ENCODE results near the gene EFNB3. TPM values are rescaled to one million over a fixed set of nuclear protein-coding genes. Genes with fewer than 3 reads are reported as not detected.

Gene EFNB3
- total and polyA plus RNA-seq, 2 of the 8 experiments (the other 6 are each of a cell fraction or from before 2014, with no cell fraction given) = 15.0 to 27.3 TPM

GRCh38 chr17:7721612-7722011, 16.6 kb downstream of the EFNB3 start:
- no peak overlapping the region for H2BK12ac ChIP-seq (ENCODE audit: low read depth, low read length)
- CTCF ChIA-PET (ENCODE audit: partially characterized antibody) = interaction anchor here (1.0 to 1.5 kb wide), 2 partner anchors 7 to 10 kb away, joined by 3 to 4 read pairs; no protein-coding TSS in a partner anchor
- no peaks in the 10 kb centered on the region for H3K79me2 ChIP-seq (ENCODE audit: control insufficient read depth in 1 of 2, insufficient read depth in 2 of 2, low read length in 2 of 2)
- no peak overlapping the region for H3K56ac ChIP-seq (replicated peaks; ENCODE audit: insufficient read length, low read depth, low read length)
- no peaks in the 10 kb centered on the region for H3K9me3 ChIP-seq (ENCODE audit: insufficient read depth in 2 of 2, low read depth in 1 of 2, low read length in 1 of 2)
- H3K4me3 ChIP-seq (ENCODE audit: extremely low read depth in 1 of 4, insufficient read depth in 2 of 4, low read depth in 3 of 4, low read length in 4 of 4) = no peak overlapping the region
- H3K23me2 ChIP-seq (ENCODE audit: low read depth, low read length) = peaks cover 4% of the 10 kb centered on the region
- H2BK120ac ChIP-seq (replicated peaks; ENCODE audit: low read depth, low read length) = no peak overlapping the region
- DNase-seq (ENCODE audit: low read depth in 1 of 2, low spot score in 2 of 2) = no peak
- no peaks in the 10 kb centered on the region for H3K36me3 ChIP-seq (ENCODE audit: control insufficient read depth in 2 of 4, insufficient read depth in 4 of 4, low read length in 3 of 4)
- H2BK20ac ChIP-seq (ENCODE audit: low read length) = no peak overlapping the region
- no peak overlapping the region for H3K9ac ChIP-seq (replicated peaks in 1 of 4; ENCODE audit: extremely low read depth in 1 of 4, low read depth in 3 of 4, low read length in 3 of 4)
- no peak overlapping the region for H2BK15ac ChIP-seq (ENCODE audit: low read length)
- no peak overlapping the region for H3K14ac ChIP-seq (ENCODE audit: insufficient read length)
- H4K8ac ChIP-seq (ENCODE audit: extremely low read depth, insufficient read depth, low read length) = no peak overlapping the region
- H3K27ac ChIP-seq (ENCODE audit: low read depth, low read length) = no peak overlapping the region
- peaks cover 0 to 14% (median 7%) of the 10 kb centered on the region in 4 experiments; a peak in 3 of 7 replicates for H3K27me3 ChIP-seq (replicated peaks in 1 of 4; ENCODE audit: control insufficient read depth in 3 of 4, extremely low read depth in 1 of 4, insufficient read depth in 3 of 4, low read length in 3 of 4)
- no peak for FAIRE-seq
- no peak overlapping the region for H4K91ac ChIP-seq (replicated peaks; ENCODE audit: insufficient read length, low read length)
- no peak overlapping the region for H2BK5ac ChIP-seq (ENCODE audit: low read depth, low read length)
- H2AFZ ChIP-seq (ENCODE audit: low read length) = no peak overlapping the region
- H4K5ac ChIP-seq (ENCODE audit: insufficient read length, low read depth, low read length) = no peak overlapping the region
- no peak overlapping the region for H2AK5ac ChIP-seq (ENCODE audit: low read depth, low read length)
- H3K18ac ChIP-seq (ENCODE audit: extremely low read depth, low read length) = no peak overlapping the region
- POLR2A ChIA-PET (ENCODE audit: partially characterized antibody) = interaction anchor here (0.6 to 1.3 kb wide), 2 partner anchors 33 to 79 kb away, joined by 3 read pairs; partner anchors contain the start of gene WRAP53
- H3K79me1 ChIP-seq (ENCODE audit: low read depth, low read length) = no peaks in the 10 kb centered on the region; the same call in 1 of the 2 replicates
- H3K23ac ChIP-seq (ENCODE audit: insufficient read length) = no peak overlapping the region
- H3K4me2 ChIP-seq (ENCODE audit: insufficient read depth in 1 of 2, low read depth in 2 of 2, low read length in 2 of 2) = no peak overlapping the region
- 82% methylated on average over 2 of the region's 2 CpGs; no CpG with 5 or more reads in 1 of the 2 experiments for WGBS, 2 experiments (ENCODE audit: extremely low coverage in 1 of 2, insufficient coverage in 1 of 2, insufficient read length in 1 of 2, insufficient replicate concordance in 2 of 2, low coverage in 1 of 2, low lambda C conversion rate in 2 of 2, missing lambda C conversion rate in 1 of 2)
- H3K4ac ChIP-seq (replicated peaks; ENCODE audit: insufficient read length, low read depth, low read length) = no peak overlapping the region
- peaks cover under 1 to 9% (median 4%) of the 10 kb centered on the region in 4 experiments; a peak in 5 of 7 replicates for H3K4me1 ChIP-seq (replicated peaks in 1 of 4; ENCODE audit: control insufficient read depth in 3 of 4, insufficient read depth in 4 of 4, low read length in 3 of 4)
- H4K20me1 ChIP-seq (replicated peaks in 1 of 2; ENCODE audit: control insufficient read depth in 1 of 2, insufficient read depth in 2 of 2, low read length in 2 of 2) = no peaks in the 10 kb centered on the region
- TF ChIP-seq RNF2 (IDR thresholded peaks at IDR 0.05; ENCODE audit: borderline replicate concordance, low read depth, low read length, missing control alignments, poor library complexity, severe bottlenecking) (no peak), TBP (IDR thresholded peaks at IDR 0.05; ENCODE audit: low read depth, low read length) (no peak), POLR2A (IDR thresholded peaks at IDR 0.05; ENCODE audit: control extremely low read depth in 1 of 2, low read depth in 2 of 2, low read length in 2 of 2) (no peak), KDM5A (IDR thresholded peaks at IDR 0.05; ENCODE audit: low read length) (no peak), HDAC2 (IDR thresholded peaks at IDR 0.05; ENCODE audit: borderline replicate concordance in 1 of 2, low read depth in 2 of 2, low read length in 2 of 2) (no peak), PHF8 (conservative IDR thresholded peaks at IDR 0.05; ENCODE audit: low read depth, low read length) (no peak), CEBPB (IDR thresholded peaks at IDR 0.05; ENCODE audit: low read depth, low read length) (no peak), NANOG (IDR thresholded peaks at IDR 0.05; ENCODE audit: insufficient read depth, low read depth, low read length, poor library complexity, severe bottlenecking) (no peak), NRF1 (IDR thresholded peaks at IDR 0.05; ENCODE audit: low read depth, low read length) (no peak), CBX5 (IDR thresholded peaks at IDR 0.05; ENCODE audit: low read depth, low read length) (no peak), RXRA (IDR thresholded peaks at IDR 0.05; ENCODE audit: insufficient read depth, low read depth, low read length) (no peak), KDM4A (IDR thresholded peaks at IDR 0.05; ENCODE audit: low read depth, low read length, severe bottlenecking) (no peak), SIN3A (conservative IDR thresholded peaks at IDR 0.05 in 1 of 2, IDR thresholded peaks at IDR 0.05 in 1 of 2; ENCODE audit: low read depth in 1 of 2, low read length in 2 of 2) (no peak)

All from H1 (cell line).